GM20000 (cell line): ENCODE results near the gene PBX1.

Experiments used
- DNase-seq: peaks from one replicate; pipeline ENCODE4 v3.0.0; 2012; ENCODE audit warnings: low spot score
- TF ChIP-seq, protein P1 (sequence below): IDR thresholded peaks from 2 replicates; pipeline ENCODE4 v1.5.1; 2012; ENCODE audit warnings: mild to moderate bottlenecking, control low read depth; ENCODE audit errors: extremely low read depth, missing control alignments

Gene PBX1

DNA sequence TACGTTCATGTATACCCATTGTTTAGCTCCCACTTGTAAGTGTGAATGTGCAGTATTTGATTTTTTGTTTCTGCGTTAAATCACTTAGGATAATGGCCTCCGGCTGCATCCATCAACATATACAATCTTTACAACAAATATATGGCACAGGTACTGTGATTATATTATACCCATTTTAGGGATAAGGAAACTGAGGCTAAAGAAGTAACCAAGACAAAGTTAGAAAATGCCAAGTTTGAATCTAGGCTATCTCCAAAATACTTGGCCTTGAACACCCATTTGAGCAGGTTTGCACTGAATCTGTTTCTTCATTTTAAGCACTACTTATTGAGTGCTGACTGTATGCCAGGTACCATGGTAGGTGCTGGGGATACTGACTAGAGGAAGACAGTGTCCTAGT is 149.6 kb downstream of the PBX1 start:
- TF ChIP-seq, protein P1, sequence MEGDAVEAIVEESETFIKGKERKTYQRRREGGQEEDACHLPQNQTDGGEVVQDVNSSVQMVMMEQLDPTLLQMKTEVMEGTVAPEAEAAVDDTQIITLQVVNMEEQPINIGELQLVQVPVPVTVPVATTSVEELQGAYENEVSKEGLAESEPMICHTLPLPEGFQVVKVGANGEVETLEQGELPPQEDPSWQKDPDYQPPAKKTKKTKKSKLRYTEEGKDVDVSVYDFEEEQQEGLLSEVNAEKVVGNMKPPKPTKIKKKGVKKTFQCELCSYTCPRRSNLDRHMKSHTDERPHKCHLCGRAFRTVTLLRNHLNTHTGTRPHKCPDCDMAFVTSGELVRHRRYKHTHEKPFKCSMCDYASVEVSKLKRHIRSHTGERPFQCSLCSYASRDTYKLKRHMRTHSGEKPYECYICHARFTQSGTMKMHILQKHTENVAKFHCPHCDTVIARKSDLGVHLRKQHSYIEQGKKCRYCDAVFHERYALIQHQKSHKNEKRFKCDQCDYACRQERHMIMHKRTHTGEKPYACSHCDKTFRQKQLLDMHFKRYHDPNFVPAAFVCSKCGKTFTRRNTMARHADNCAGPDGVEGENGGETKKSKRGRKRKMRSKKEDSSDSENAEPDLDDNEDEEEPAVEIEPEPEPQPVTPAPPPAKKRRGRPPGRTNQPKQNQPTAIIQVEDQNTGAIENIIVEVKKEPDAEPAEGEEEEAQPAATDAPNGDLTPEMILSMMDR: no peak

DNA sequence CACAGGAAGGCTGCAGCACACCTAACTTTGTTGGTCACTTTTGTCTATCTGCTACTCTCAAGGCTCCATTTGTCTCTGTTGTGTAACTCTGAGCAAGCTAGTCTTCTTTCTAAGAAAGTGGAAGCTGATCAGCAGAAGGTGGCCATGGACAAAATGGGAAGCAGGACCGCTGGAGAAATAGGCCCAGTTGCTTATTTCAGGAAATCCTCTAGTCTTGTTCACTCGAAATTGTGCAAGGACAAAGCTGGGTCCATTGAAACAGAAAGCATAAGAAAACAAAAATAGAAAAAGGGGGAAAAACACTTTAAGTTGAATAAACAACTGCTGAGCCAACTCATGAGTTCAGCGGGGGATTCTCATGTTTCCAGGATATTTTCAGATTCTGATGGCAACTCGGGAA is 150.1 kb downstream of the PBX1 start:
- TF ChIP-seq, protein P1: no peak
- no peak for DNase-seq

More for the DNA sequence above, 149.6 kb downstream of the PBX1 start:
- no peak for DNase-seq

DNA sequence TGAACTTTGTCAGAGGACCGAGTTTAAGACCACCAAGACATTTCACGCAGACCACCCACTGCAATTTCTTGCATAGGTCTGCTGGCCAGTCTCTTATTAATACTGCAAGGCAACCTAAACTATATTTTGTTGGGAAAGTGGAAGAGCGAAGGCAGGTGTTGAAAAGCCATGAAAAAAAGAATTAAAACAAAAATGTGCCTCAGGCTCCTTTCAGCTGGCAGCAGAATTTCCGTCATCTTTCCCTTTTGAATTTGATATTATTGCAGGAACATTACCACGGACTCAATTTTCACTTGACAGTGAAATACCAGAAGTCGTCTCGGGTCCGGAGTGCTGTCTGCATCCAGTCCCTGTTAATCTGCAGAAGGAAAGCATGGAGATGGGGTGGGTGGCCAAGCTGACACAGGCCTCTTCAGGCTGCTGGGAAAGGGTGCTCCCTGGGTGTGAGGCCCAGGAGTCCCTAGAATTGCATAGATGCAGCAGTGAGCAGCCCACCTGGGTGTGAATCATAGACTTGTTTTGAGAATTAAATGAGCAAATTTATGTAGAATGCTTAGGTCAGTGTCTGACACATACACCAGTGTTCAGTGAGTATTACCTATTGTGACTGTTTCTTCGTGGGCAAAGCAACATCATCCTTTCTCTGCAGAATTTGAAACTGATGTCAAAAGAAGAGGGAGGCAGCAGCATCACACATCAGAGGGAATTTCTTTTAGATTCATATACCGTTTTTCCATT is 150.7 kb downstream of the PBX1 start:
- no peak for DNase-seq
- TF ChIP-seq, protein P1: no peak

DNA sequence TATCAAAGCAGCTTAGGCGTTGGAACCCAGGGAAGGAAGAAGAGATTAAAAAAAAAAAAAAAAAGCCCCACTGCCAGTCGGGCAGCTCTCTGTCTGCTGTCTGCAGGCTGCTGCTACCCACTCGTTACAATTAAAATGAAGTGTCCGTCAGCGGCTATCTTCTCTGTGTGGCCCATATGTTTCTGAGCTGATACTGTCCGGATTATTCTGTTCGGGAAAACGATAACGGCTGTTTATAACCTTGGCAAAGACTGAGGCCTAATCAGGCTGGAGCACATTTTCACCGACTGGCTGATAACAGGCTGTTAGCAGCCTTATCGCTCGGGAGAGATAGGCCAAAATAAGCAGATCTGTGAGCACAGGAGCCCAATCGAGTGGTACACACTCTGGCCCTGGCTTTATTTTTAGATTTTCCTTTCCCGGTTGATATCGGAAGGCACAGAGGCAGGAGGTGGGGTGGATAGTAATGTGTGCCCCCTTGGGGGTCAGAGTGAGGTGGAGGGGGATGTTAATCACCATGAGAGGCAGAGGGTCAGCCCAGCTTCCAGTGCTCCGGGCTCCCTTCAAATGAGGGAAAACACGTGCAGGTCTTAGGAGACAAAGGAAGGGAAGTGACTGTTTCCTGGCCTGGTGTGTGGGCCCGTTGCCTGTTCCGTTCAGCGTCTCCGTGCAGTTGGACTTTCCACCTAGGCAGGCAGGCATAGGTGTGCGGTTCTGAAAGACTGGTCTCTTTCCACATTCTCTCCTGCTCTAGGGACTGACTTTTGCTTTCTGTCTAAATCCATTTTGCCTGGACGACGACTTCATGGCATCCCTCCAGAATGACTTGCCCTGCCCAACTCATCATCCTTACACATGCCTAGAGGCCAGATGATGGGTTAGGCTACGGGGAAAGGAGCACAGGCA is 153.4 kb downstream of the PBX1 start:
- TF ChIP-seq, protein P1: no peak
- no peak for DNase-seq

DNA sequence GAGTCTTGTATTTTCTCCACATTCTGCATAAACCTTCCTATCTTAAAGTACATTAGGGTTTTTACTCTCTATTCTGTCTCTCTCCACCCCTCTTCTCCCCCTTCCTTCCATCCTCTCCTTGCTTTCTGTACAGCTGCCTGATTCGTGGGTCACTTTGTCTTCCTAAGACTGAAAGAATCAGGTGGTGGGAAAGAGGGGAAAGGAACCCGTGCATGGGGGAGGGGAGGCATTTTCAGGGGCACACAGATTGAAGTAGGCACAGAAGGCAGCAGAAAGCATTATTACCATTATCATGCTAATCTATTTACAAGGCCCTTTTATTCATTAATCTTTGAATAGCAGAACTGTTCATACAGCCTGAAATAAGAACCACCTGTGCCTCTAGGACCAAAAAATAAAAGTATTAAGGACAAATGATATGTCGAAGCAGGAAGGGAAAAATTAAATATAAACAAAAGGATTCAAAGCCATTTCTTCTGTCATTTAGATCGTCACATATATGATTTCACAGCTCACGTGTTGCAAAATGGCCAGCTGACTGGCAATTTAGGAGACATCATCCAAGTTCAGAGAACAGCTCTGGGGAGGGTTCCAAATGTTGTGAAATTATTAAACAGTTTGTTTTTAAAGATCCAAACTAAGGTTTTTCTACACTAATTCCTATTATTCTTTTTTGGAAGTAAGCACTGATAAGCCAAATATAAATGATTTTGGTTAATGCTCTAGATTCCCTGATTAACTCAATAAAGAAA is 154.6 kb downstream of the PBX1 start:
- TF ChIP-seq, protein P1: no peak
- DNase-seq: no peak

DNA sequence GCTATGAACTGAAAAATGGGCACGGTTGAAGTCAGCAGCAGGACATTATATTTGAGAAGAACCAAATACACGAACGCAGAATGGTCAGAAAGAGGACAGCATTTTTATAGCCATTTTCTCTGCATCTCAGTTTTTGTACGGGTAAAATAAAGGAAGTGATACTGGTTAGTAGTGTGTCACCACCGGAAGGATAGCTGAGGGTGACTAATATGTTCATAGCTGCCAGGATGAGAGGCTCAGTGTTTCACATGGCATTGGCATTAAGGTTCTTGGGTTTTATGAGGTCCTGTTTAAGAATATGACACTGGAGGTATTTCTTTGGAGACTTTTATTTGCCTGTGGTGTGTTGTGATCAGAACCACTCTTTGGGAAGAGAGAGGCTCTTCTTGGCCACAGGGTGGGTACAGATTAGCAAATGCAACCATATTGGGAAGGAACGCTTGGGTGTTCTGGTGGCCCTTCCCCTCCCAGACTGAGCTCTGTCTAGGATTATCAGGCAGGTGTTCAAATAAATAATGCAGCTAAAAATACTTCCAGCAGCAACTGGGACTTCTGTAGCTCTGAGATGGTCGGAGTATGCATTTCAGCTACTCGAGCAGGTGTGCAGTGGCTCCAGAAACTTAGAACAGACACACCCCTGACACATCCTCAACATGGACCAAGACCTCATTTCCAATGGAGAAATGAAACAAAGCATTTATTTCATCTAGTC is 158.2 kb downstream of the PBX1 start:
- DNase-seq: no peak
- TF ChIP-seq, protein P1: no peak
